ENCODE measurements around the gene LEFTY2. TPM values are rescaled to one million over a fixed set of nuclear protein-coding genes. Genes with fewer than 3 reads are reported as not detected.

Gene LEFTY2
- total and polyA plus RNA-seq, 10 of the 15 experiments (the other 5 are each of a cell fraction or from before 2014, with no cell fraction given): not detected

GRCh38 chr1:225946082-225946620 is 5.1 kb upstream of the LEFTY2 start (continued):
- TF ChIP-seq CEBPZ (IDR thresholded peaks at IDR 0.05; ENCODE audit: low read depth, low read length) (no peak), RB1 (IDR thresholded peaks at IDR 0.05; ENCODE audit: borderline replicate concordance) (no peak), MEF2A (IDR thresholded peaks at IDR 0.05; ENCODE audit: insufficient read depth, low read depth, low read length) (no peak), NFXL1 (IDR thresholded peaks at IDR 0.05; ENCODE audit: borderline replicate concordance) (no peak), E2F8 (IDR thresholded peaks at IDR 0.05; ENCODE audit: low read depth, partially characterized antibody) (no peak), MXI1 (IDR thresholded peaks at IDR 0.05; ENCODE audit: low read depth, low read length) (no peak)
